ENCODE measurements around the gene CNNM2.

- TF ChIP-seq CTCF (conservative IDR thresholded peaks at IDR 0.05; ENCODE audit: low read depth, low read length) = no peak
- TF ChIP-seq EZH2phosphoT487 (IDR thresholded peaks at IDR 0.05; ENCODE audit: borderline replicate concordance, low read length) = no peak
Observed at GRCh38 chr10:103038570-103038969, 120.5 kb downstream of the CNNM2 start.
